Keratinocyte (primary cell): ENCODE measurements around the gene MTMR3. TPM values are rescaled to one million over a fixed set of nuclear protein-coding genes. Genes with fewer than 3 reads are reported as not detected.
"Not testable (repeated sequence)": the region's sequence is repeated elsewhere in the genome, so short reads cannot be mapped to it uniquely, and the experiment has no call there.

Experiments used
- DNase-seq: peaks from one replicate; pipeline ENCODE4 v3.0.0-alpha.2; 2011; ENCODE audit warnings: low read depth, missing footprints, low spot score
- FAIRE-seq: peaks from 2 replicates; lab custom pipeline; 2011; peaks lifted over from hg19 to GRCh38; lab: Jason Lieb, UNC
- H2AFZ ChIP-seq: 2 replicates; pipeline ENCODE4 v1.6.0; 2012; ENCODE audit warnings: low read length, control low read depth, inconsistent platforms; ENCODE audit not compliant: control insufficient read depth
- H3K27ac ChIP-seq: 2 replicates; pipeline ENCODE4 v1.5.1; 2011; ENCODE audit warnings: low read length; ENCODE audit not compliant: control insufficient read depth, insufficient read depth
- H3K27me3 ChIP-seq: 3 replicates; pipeline ENCODE4 v1.6.0; 2011; ENCODE audit warnings: low read length; ENCODE audit not compliant: control insufficient read depth, insufficient read depth; ENCODE audit errors: extremely low read depth
- H3K36me3 ChIP-seq, 2 experiments: 2 replicates in 1 of 2; 3 replicates in 1 of 2; pipeline ENCODE4 v1.5.1; 2011; ENCODE audit warnings: low read length in 2 of 2, mild to moderate bottlenecking in 1 of 2; ENCODE audit not compliant: control insufficient read depth in 2 of 2, insufficient read depth in 2 of 2; ENCODE audit errors: extremely low read depth in 1 of 2
- H3K4me1 ChIP-seq: 3 replicates; pipeline ENCODE4 v1.5.1; 2011; ENCODE audit warnings: low read length; ENCODE audit not compliant: control insufficient read depth, insufficient read depth; ENCODE audit errors: extremely low read depth
- H3K4me2 ChIP-seq: 3 replicates; pipeline ENCODE4 v1.6.0; 2011; ENCODE audit warnings: low read depth, low read length; ENCODE audit not compliant: control insufficient read depth, insufficient read depth; ENCODE audit errors: extremely low read depth
- H3K4me3 ChIP-seq, 3 experiments: fragments of 200-600 bp in 1 of 3; sonication (generic) in 1 of 3; 2 replicates in 2 of 3; 3 replicates in 1 of 3; pipeline ENCODE4 v1.5.1; 2011 to 2016; ENCODE audit warnings: low read length in 3 of 3, mild to moderate bottlenecking in 3 of 3, control low read depth in 2 of 3, inconsistent platforms in 1 of 3, low read depth in 1 of 3, mixed read lengths in 1 of 3, mixed run types in 1 of 3, moderate library complexity in 1 of 3; ENCODE audit not compliant: control insufficient read depth in 2 of 3, insufficient read depth in 2 of 3; ENCODE audit errors: extremely low read depth in 1 of 3
- H3K79me2 ChIP-seq: 2 replicates; pipeline ENCODE4 v1.6.0; 2012; ENCODE audit warnings: low read length; ENCODE audit not compliant: control insufficient read depth, insufficient read depth
- H3K9ac ChIP-seq: 3 replicates; pipeline ENCODE4 v1.6.0; 2011; ENCODE audit warnings: low read length; ENCODE audit not compliant: control insufficient read depth, insufficient read depth; ENCODE audit errors: extremely low read depth
- H3K9me1 ChIP-seq: 3 replicates; pipeline ENCODE4 v1.6.0; 2011; ENCODE audit warnings: low read length; ENCODE audit not compliant: control insufficient read depth, insufficient read depth; ENCODE audit errors: extremely low read depth
- H3K9me3 ChIP-seq: 2 replicates; pipeline ENCODE4 v1.5.1; 2012; ENCODE audit warnings: low read depth, low read length; ENCODE audit not compliant: control insufficient read depth
- H4K20me1 ChIP-seq: 3 replicates; pipeline ENCODE4 v1.6.0; 2011; ENCODE audit warnings: low read length; ENCODE audit not compliant: control insufficient read depth, insufficient read depth; ENCODE audit errors: extremely low read depth
- EZH2 ChIP-seq: IDR thresholded peaks from one replicate; pipeline ENCODE4 v1.6.1; 2012; ENCODE audit warnings: inconsistent platforms, mild to moderate bottlenecking, low read length, moderate library complexity
- dilution Hi-C: fragments of 300-500 bp; cut with MboI; formaldehyde crosslinking; loops from one replicate; pipeline ENCODE4 v1.7.0; 2020; ENCODE audit warnings: low sequenced_read_pairs; ENCODE audit not compliant: extremely low pct_ligation_motif_present
- polyA plus RNA-seq, 5 experiments: library from polyadenylated mRNA; depleted of rRNA in 3 of 5; stranded (reverse) in 3 of 5; stranded (forward) in 1 of 5; unstranded in 1 of 5; fragments of >200 nt; gene quantifications; 1 replicate in 1 of 5; 2 replicates in 3 of 5; 3 replicates in 1 of 5; pipeline versions ENCODE4 v1.2.1 to v1.2.3, GENCODE V29; 2011 to 2012; ENCODE audit warnings: missing spikeins in 2 of 5, low read depth in 1 of 5, low replicate concordance in 1 of 5
- TF ChIP-seq, protein P1 (sequence below), 3 experiments: IDR thresholded peaks in 1 of 3; conservative IDR thresholded peaks in 1 of 3; optimal IDR thresholded peaks in 1 of 3; 2 replicates in 2 of 3; 3 replicates in 1 of 3; pipeline versions ENCODE3 to v1.5.1; 2011; ENCODE audit warnings: low read length in 3 of 3, mild to moderate bottlenecking in 3 of 3, moderate library complexity in 2 of 3, control low read depth in 1 of 3, inconsistent platforms in 1 of 3; ENCODE audit not compliant: insufficient read depth in 2 of 3; ENCODE audit errors: extremely low read depth in 1 of 3

The MTMR3 gene
- polyA plus RNA-seq, 1 donor (not counting 4 experiments of a cell fraction or from before 2014, with no cell fraction given), result 16.5 TPM

DNA sequence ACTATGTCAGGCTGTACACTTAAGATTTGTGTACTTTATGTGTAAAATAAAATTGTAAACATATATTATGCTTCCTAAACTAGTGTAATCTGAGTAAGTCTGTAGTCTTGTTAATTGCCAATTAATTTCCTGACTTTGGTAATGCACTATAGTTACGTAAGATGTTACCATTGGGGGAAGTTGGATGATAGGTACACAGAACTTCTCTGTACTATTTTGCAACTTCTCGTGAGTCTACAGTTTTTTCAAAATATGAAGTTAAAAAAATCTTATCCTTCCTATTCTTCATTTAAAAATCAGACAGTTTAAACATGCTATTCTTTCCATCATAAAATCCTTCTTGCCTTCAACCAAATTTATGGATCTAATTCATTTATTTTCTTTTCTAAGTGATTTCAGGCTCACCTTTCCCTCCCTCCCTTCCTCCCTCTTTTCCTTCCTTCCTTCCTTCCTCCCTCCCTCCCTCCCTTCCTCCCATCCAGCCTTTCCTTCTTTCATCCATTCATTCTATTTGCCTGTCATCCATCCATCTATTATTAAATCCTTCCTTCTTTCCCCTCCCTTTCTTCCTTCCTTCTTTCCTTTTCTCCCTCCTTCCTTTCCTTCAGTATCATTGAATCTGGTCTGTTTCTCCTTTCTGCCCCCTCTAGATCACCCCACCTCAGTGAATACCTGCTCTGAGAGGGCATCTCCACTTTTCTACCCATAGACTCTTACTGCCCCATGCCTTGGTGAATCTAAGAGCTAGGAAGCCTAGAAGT, 22.8 kb upstream of the MTMR3 start:
- H3K27ac ChIP-seq, result no peak overlapping the region
- no peaks in the 10 kb centered on the region for H3K9me3 ChIP-seq
- dilution Hi-C loops, result no loop called here
- DNase-seq (no peak), FAIRE-seq (no peak)
- H3K4me1 ChIP-seq, result no peaks in the 10 kb centered on the region
- no peaks in the 10 kb centered on the region for H3K36me3 ChIP-seq
- H2AFZ ChIP-seq, result no peak overlapping the region
- no peak overlapping the region for H3K4me2 ChIP-seq
- no peaks in the 10 kb centered on the region for H3K9me1 ChIP-seq
- no peak overlapping the region for H3K9ac ChIP-seq
- no peak overlapping the region for H3K4me3 ChIP-seq
- H4K20me1 ChIP-seq, result no peaks in the 10 kb centered on the region
- H3K79me2 ChIP-seq, result no peaks in the 10 kb centered on the region
- H3K27me3 ChIP-seq, result no peaks in the 10 kb centered on the region
- TF ChIP-seq, protein P1, sequence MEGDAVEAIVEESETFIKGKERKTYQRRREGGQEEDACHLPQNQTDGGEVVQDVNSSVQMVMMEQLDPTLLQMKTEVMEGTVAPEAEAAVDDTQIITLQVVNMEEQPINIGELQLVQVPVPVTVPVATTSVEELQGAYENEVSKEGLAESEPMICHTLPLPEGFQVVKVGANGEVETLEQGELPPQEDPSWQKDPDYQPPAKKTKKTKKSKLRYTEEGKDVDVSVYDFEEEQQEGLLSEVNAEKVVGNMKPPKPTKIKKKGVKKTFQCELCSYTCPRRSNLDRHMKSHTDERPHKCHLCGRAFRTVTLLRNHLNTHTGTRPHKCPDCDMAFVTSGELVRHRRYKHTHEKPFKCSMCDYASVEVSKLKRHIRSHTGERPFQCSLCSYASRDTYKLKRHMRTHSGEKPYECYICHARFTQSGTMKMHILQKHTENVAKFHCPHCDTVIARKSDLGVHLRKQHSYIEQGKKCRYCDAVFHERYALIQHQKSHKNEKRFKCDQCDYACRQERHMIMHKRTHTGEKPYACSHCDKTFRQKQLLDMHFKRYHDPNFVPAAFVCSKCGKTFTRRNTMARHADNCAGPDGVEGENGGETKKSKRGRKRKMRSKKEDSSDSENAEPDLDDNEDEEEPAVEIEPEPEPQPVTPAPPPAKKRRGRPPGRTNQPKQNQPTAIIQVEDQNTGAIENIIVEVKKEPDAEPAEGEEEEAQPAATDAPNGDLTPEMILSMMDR (optimal IDR thresholded peaks at IDR 0.05 in 1 of 3, IDR thresholded peaks at IDR 0.05 in 1 of 3, conservative IDR thresholded peaks at IDR 0.05 in 1 of 3; ENCODE audit: extremely low read depth in 1 of 3, insufficient read depth in 2 of 3, low read length in 3 of 3), result no peak
- no peak for TF ChIP-seq EZH2

DNA sequence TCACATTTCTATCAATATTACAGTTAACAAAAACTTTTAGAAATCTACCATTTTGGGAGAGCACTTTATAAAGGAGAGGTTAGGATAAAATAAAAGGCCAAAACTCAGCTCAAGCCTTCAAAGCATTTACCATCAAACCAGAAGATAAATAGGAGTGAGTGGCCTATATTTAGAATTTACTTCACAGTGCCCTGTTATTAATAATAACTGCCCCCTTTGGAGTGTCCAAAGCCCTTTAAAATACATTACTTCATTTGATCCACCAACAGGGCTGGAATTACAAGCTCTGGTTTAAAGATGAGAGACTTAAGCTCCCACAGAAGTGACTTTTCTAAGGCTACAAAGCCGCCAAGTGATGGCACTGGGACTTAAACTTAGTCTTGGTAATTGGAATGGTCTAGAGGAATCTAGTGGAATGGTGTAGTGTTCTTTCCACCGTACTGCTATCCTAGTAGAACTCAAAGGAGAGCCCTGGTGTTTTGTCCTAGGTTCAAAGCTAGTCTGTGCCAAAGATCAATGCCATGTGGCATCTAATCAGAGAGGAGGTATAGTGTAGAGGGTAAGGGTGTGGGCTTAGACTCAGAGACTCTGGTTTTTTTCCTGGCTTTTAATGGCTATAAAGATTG, 21.2 kb upstream of the MTMR3 start:
- Histone ChIP-seq H3K9ac (no peak overlapping the region), H3K27me3 (no peaks in the 10 kb centered on the region), H3K4me3 (no peak overlapping the region), H2AFZ (no peak overlapping the region), H3K36me3 (no peaks in the 10 kb centered on the region), H3K4me1 (no peaks in the 10 kb centered on the region), H3K27ac (no peak overlapping the region), H4K20me1 (no peaks in the 10 kb centered on the region), H3K9me1 (no peaks in the 10 kb centered on the region), H3K4me2 (no peak overlapping the region), H3K79me2 (no peaks in the 10 kb centered on the region), H3K9me3 (no peaks in the 10 kb centered on the region)
- FAIRE-seq (no peak), DNase-seq (no peak)
- no peak for TF ChIP-seq EZH2
- TF ChIP-seq, protein P1 (optimal IDR thresholded peaks at IDR 0.05 in 1 of 3, IDR thresholded peaks at IDR 0.05 in 1 of 3, conservative IDR thresholded peaks at IDR 0.05 in 1 of 3; ENCODE audit: extremely low read depth in 1 of 3, insufficient read depth in 2 of 3, low read length in 3 of 3), result no peak
- dilution Hi-C loops, result no loop called here

DNA sequence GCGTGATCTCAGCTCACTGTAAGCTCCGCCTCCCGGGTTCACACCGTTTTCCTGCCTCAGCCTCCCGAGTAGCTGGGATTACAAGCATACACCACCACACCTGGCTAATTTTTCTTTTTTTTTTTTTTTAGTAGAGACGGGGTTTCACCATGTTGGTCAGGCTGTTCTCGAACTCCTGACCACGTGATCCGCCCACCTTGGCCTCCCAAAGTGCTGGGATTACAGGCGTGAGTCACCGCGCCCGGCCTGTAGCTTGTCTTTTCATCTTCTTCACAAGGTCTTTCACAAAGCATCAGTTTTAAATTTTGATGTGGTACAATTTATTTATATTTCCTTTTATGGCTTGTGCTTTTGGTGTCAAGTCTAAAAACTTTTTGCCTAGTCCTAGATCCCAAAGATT, 17.4 kb upstream of the MTMR3 start:
- H3K79me2 ChIP-seq, H2AFZ ChIP-seq, dilution Hi-C loops, DNase-seq, H3K27me3 ChIP-seq, H3K4me2 ChIP-seq, H3K27ac ChIP-seq, H3K9ac ChIP-seq, H3K4me3 ChIP-seq, FAIRE-seq, H3K9me3 ChIP-seq, H3K36me3 ChIP-seq, H4K20me1 ChIP-seq, H3K9me1 ChIP-seq: not testable (repeated sequence)
- peaks cover 15% of the 10 kb centered on the region for H3K4me1 ChIP-seq
